K562 (cell line): Measurements from ENCODE around the gene TCEANC2. TPM values are rescaled to one million over a fixed set of nuclear protein-coding genes. Genes with fewer than 3 reads are reported as not detected.

ENCODE experiments used
- ATAC-seq: fragments of 200-7000 bp; cut with Tn5 transposase; 3 replicates; pipeline ENCODE4 v1.9.1; 2020; ENCODE audit warnings: moderate library complexity
- BruUV-seq: library from RNA; stranded (reverse); fragments of 400-500 nt; replicated peaks from 2 replicates; lab custom pipeline; 2021; lab: Mats Ljungman, UMichigan
- CTCF ChIA-PET: fragments of 300-600 bp; formaldehyde crosslinking; extraction: SDS; loops from one replicate; lab custom pipeline; 2021; ENCODE audit warnings: low intra/inter-chr PET ratio; lab: Yijun Ruan, JAX
- POLR2A ChIA-PET: fragments of 300-600, 350-650 bp; sonication (Branson Sonifier 250); formaldehyde crosslinking; extraction: SDS; loops from one replicate; lab custom pipeline; 2021; ENCODE audit warnings: antibody characterized with exemption, inconsistent platforms; lab: Yijun Ruan, JAX
- DNase-seq, 4 experiments: peaks; one replicate each; pipeline versions ENCODE4 v3.0.0 to v3.0.0-alpha.2; 2011 to 2018; ENCODE audit warnings: low spot score in 3 of 4, mixed read lengths in 3 of 4; ENCODE audit errors: extremely low read depth in 1 of 4
- FAIRE-seq: peaks from 2 replicates; lab custom pipeline; 2011; peaks lifted over from hg19 to GRCh38; lab: Jason Lieb, UNC
- H2AFZ ChIP-seq: 2 replicates; pipeline ENCODE4 v1.6.0; 2011; ENCODE audit warnings: low read depth, low read length, control low read depth, inconsistent platforms
- H3K27ac ChIP-seq: fragments of 200-600 bp; 3 replicates; pipeline ENCODE4 v1.8.0; 2011; ENCODE audit warnings: low read depth, mild to moderate bottlenecking, control low read depth, inconsistent platforms, low read length, moderate library complexity, mixed read lengths; ENCODE audit errors: extremely low read depth
- H3K27me3 ChIP-seq, 2 experiments: fragments of 300-600 bp in 1 of 2; 2 replicates in 1 of 2; 3 replicates in 1 of 2; pipeline versions ENCODE4 v1.6.0 to v1.8.0; 2011; ENCODE audit warnings: inconsistent platforms in 2 of 2, low read length in 2 of 2, mild to moderate bottlenecking in 1 of 2, mixed read lengths in 1 of 2, moderate library complexity in 1 of 2; ENCODE audit not compliant: control insufficient read depth in 2 of 2, insufficient read depth in 2 of 2
- H3K36me3 ChIP-seq: fragments of 300-600 bp; 3 replicates; pipeline ENCODE4 v1.8.0; 2011; ENCODE audit warnings: mild to moderate bottlenecking, low read length, inconsistent platforms; ENCODE audit not compliant: control insufficient read depth, insufficient read depth
- H3K4me1 ChIP-seq, 2 experiments: fragments of 200-600 bp in 1 of 2; replicated peaks in 1 of 2; 2 replicates in 1 of 2; 3 replicates in 1 of 2; pipeline versions ENCODE4 v1.5.1 to v1.8.0; 2011; ENCODE audit warnings: inconsistent platforms in 2 of 2, low read length in 2 of 2, mild to moderate bottlenecking in 1 of 2, mixed read lengths in 1 of 2, moderate library complexity in 1 of 2; ENCODE audit not compliant: control insufficient read depth in 2 of 2, insufficient read depth in 2 of 2
- H3K4me2 ChIP-seq: 2 replicates; pipeline ENCODE4 v1.6.1; 2011; ENCODE audit warnings: low read length, control low read depth, inconsistent platforms, mixed read lengths; ENCODE audit not compliant: insufficient read depth
- H3K4me3 ChIP-seq: fragments of 200-600 bp; sonication (generic), shearing (Covaris generic); 2 replicates; pipeline ENCODE4 v1.5.1; 2016; ENCODE audit warnings: control low read depth, inconsistent platforms
- H3K79me2 ChIP-seq: fragments of 200-600 bp; 3 replicates; pipeline ENCODE4 v1.8.0; 2011; ENCODE audit warnings: low read length, inconsistent platforms; ENCODE audit not compliant: control insufficient read depth, insufficient read depth
- H3K9ac ChIP-seq, 2 experiments: 2 replicates each; pipeline versions ENCODE4 v1.6.0 to v1.6.1; 2011; ENCODE audit warnings: low read depth in 2 of 2, low read length in 2 of 2, control low read depth in 1 of 2, inconsistent platforms in 1 of 2, mild to moderate bottlenecking in 1 of 2, mixed read lengths in 1 of 2; ENCODE audit not compliant: insufficient read depth in 1 of 2
- H3K9me1 ChIP-seq: one replicate; pipeline ENCODE4 v1.6.0; 2011; ENCODE audit warnings: inconsistent platforms, mild to moderate bottlenecking, low read length, moderate library complexity; ENCODE audit not compliant: control insufficient read depth, insufficient read depth
- H3K9me3 ChIP-seq: replicated peaks from 2 replicates; pipeline ENCODE4 v1.5.1; 2011; ENCODE audit warnings: low read depth, low read length, inconsistent platforms; ENCODE audit not compliant: control insufficient read depth, insufficient read depth
- H4K20me1 ChIP-seq: replicated peaks from 2 replicates; pipeline ENCODE4 v1.6.1; 2011; ENCODE audit warnings: low read length, inconsistent platforms, mixed read lengths; ENCODE audit not compliant: control insufficient read depth, insufficient read depth
- EP300 ChIP-seq: IDR thresholded peaks from 2 replicates; pipeline ENCODE4 v1.6.1; 2012; ENCODE audit warnings: low read length, improper control_type of control experiment
- HMGN3 ChIP-seq: IDR thresholded peaks from 2 replicates; pipeline ENCODE4 v1.6.1; 2011; ENCODE audit warnings: borderline replicate concordance, low read depth, mild to moderate bottlenecking, mixed read lengths, low read length; ENCODE audit not compliant: insufficient read length; ENCODE audit errors: extremely low read depth
- L3MBTL2 ChIP-seq: fragments of 450-650 bp; IDR thresholded peaks from 2 replicates; pipeline ENCODE4 v1.6.1; 2016; ENCODE audit warnings: mild to moderate bottlenecking, moderate library complexity
- MAZ ChIP-seq, 2 experiments: fragments of 450-650 bp in 1 of 2; sonication (generic) in 1 of 2; formaldehyde crosslinking; IDR thresholded peaks in 1 of 2; conservative IDR thresholded peaks in 1 of 2; 2 replicates each; pipeline versions ENCODE4 v1.4.0 to v1.5.0; 2020; ENCODE audit warnings: mild to moderate bottlenecking in 1 of 2, missing genetic modification reagents in 1 of 2
- RBM34 ChIP-seq: fragments of 200-400 bp; formaldehyde crosslinking; IDR thresholded peaks from 2 replicates; pipeline ENCODE4 v1.6.1; 2018; ENCODE audit warnings: low read length, borderline replicate concordance; ENCODE audit not compliant: insufficient read depth
- TBP ChIP-seq: optimal IDR thresholded peaks from 2 replicates; pipeline ENCODE3; 2011; ENCODE audit warnings: low read depth, low read length, improper control_type of control experiment
- TFAM ChIP-seq: fragments of 250-450 bp; sonication (Bioruptor Pico); conservative IDR thresholded peaks from 2 replicates; pipeline ENCODE4 v1.5.0; 2021; ENCODE audit warnings: mild to moderate bottlenecking, moderate library complexity
- ZNF263 ChIP-seq: sonication (generic); formaldehyde crosslinking; IDR thresholded peaks from 2 replicates; pipeline ENCODE4 v1.8.0; 2022; ENCODE audit warnings: mild to moderate bottlenecking, missing genetic modification reagents, borderline replicate concordance
- WGBS: fragments of 100-300 bp; shearing (Covaris generic); methylation state at CpG from one replicate; pipeline ENCODE4 v1.1.6; 2016; ENCODE audit warnings: low coverage, mixed read lengths; ENCODE audit not compliant: insufficient coverage; ENCODE audit errors: missing lambda C conversion rate; 5-methylcytosine and 5-hydroxymethylcytosine counted together
- in situ Hi-C: fragments of 300-500 bp; cut with MboI; formaldehyde crosslinking; loops from 4 replicates; pipeline ENCODE4 v1.15.0; 2018; ENCODE audit warnings: inconsistent platforms, mixed read lengths
- intact Hi-C: fragments of 100-400 bp; cut with micrococcal nuclease; formaldehyde crosslinking; loops from 2 replicates; pipeline ENCODE4 v1.14.2; 2022
- polyA plus RNA-seq, 8 experiments: library from polyadenylated mRNA; depleted of rRNA in 4 of 8; stranded (reverse) in 5 of 8; unstranded in 3 of 8; fragments of >200 nt; fragmentation: Nextera tagmentation in 2 of 8; fragmentation: Illumina TruSeq in 1 of 8; extraction: Ambion mirVana in 2 of 8; extraction: Trizol in 1 of 8; gene quantifications; 2 replicates each; pipeline versions ENCODE4 v1.2.1 to v1.2.3, GENCODE V29; 2011 to 2014; ENCODE audit warnings: inconsistent platforms in 1 of 8, missing spikeins in 1 of 8
- total RNA-seq, 7 experiments: library from RNA; depleted of rRNA in 6 of 7; stranded (reverse); fragments of >200 nt in 6 of 7; fragmentation: Illumina TruSeq in 2 of 7; extraction: Trizol in 2 of 7; gene quantifications; 2 replicates each; pipeline versions ENCODE4 v1.2.1 to v1.2.3, GENCODE V29; 2011 to 2021; ENCODE audit warnings: low replicate concordance in 1 of 7
- TF ChIP-seq, protein P1 (sequence below), 2 experiments: fragments of 450-650 bp; IDR thresholded peaks; 2 replicates each; pipeline ENCODE4 v1.6.1; 2016; ENCODE audit warnings: mild to moderate bottlenecking in 2 of 2, borderline replicate concordance in 1 of 2, low read depth in 1 of 2, moderate library complexity in 1 of 2
- TF ChIP-seq, protein P2 (sequence below): fragments of 450-650 bp; IDR thresholded peaks from 2 replicates; pipeline ENCODE4 v1.6.1; 2016; ENCODE audit warnings: missing biosample characterization, missing genetic modification characterization

TCEANC2 gene
- total and polyA plus RNA-seq, 9 of the 15 experiments (the other 6 are each of a cell fraction or from before 2014, with no cell fraction given), result 3.3 to 10.2 (median 7.0) TPM

DNA sequence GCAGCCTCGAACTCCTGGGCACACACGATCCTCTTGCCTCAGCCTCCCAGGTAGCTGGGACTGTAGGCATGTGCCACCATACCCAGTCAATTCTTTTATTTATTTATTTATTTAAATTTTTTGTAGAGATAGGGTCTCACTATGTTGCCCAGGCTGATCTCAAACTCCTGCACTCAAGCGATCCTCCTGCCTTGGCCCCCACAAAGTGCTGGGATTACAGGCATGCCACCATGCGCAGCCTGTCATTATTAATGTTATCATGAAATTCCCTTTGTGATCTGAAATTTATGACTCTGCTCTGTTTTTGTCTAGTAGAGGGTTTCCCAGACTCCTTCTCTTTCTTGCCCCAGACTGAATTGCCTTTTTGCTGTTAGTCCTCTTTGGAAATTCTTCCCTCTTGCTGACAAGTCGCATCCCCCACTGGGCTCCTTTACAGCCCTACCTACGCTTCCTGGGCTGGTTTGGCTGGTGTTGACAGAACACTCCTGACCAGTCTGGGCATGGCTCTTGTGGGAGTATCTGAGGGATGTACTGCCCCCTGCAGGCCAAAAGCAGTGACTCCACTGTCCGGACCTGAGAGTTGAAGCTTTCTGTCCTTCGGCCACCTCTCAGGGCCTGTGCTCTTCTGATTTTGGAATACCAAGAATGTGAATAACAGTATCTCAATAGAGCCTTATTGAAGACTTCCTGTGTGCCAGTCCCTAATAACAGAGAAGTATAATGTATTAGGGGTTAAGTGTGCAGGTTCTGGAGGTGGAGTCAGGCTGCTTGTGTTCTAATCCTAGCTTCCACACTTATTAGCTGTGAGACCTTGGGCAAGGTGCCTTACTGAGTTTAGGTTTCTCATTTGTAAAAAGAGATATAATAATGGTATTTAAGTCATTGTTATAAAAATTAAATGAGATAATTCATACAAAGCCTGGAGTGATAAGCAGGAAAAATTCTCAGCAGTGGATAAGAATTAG is 28.2 kb downstream of the TCEANC2 start:
- ATAC-seq (peak; percentile 100), DNase-seq (peak; percentile 79 to 89 (median 83)), FAIRE-seq (peak; percentile 97)
- no peak overlapping the region for H2AFZ ChIP-seq
- intact Hi-C loops, result loop anchor here (5.0 kb wide), 1 partner anchor 219 kb away; no protein-coding TSS in a partner anchor
- H3K9me3 ChIP-seq, result no peaks in the 10 kb centered on the region
- no peak overlapping the region for H3K4me3 ChIP-seq
- WGBS, result 27% methylated on average over 8 of the region's 8 CpGs
- no peaks in the 10 kb centered on the region for H3K27me3 ChIP-seq
- no peak overlapping the region for H3K9ac ChIP-seq
- H3K4me1 ChIP-seq, result peaks cover 0 to 6% of the 10 kb centered on the region in 2 experiments; a peak in 2 of 5 replicates
- ChIA-PET POLR2A (interaction anchor here (0.7 to 1.3 kb wide), 4 partner anchors 12 to 64 kb away, joined by 3 to 7 read pairs (median 3); partner anchors contain the start of genes TCEANC2 and TMEM59), CTCF (interaction anchor here (0.7 to 1.3 kb wide), 2 partner anchors 12 to 221 kb away, joined by 4 to 7 read pairs; no protein-coding TSS in a partner anchor)
- H3K4me2 ChIP-seq, result no peak overlapping the region
- no peaks in the 10 kb centered on the region for H3K9me1 ChIP-seq
- no peaks in the 10 kb centered on the region for H4K20me1 ChIP-seq
- no peaks in the 10 kb centered on the region for H3K36me3 ChIP-seq
- no peaks in the 10 kb centered on the region for H3K79me2 ChIP-seq
- H3K27ac ChIP-seq, result no peak overlapping the region
- in situ Hi-C loops, result loop anchor here (10.0 kb wide), 1 partner anchor 217 kb away; no protein-coding TSS in a partner anchor
- BruUV-seq, result no TSS peak
- TF ChIP-seq, protein P1, sequence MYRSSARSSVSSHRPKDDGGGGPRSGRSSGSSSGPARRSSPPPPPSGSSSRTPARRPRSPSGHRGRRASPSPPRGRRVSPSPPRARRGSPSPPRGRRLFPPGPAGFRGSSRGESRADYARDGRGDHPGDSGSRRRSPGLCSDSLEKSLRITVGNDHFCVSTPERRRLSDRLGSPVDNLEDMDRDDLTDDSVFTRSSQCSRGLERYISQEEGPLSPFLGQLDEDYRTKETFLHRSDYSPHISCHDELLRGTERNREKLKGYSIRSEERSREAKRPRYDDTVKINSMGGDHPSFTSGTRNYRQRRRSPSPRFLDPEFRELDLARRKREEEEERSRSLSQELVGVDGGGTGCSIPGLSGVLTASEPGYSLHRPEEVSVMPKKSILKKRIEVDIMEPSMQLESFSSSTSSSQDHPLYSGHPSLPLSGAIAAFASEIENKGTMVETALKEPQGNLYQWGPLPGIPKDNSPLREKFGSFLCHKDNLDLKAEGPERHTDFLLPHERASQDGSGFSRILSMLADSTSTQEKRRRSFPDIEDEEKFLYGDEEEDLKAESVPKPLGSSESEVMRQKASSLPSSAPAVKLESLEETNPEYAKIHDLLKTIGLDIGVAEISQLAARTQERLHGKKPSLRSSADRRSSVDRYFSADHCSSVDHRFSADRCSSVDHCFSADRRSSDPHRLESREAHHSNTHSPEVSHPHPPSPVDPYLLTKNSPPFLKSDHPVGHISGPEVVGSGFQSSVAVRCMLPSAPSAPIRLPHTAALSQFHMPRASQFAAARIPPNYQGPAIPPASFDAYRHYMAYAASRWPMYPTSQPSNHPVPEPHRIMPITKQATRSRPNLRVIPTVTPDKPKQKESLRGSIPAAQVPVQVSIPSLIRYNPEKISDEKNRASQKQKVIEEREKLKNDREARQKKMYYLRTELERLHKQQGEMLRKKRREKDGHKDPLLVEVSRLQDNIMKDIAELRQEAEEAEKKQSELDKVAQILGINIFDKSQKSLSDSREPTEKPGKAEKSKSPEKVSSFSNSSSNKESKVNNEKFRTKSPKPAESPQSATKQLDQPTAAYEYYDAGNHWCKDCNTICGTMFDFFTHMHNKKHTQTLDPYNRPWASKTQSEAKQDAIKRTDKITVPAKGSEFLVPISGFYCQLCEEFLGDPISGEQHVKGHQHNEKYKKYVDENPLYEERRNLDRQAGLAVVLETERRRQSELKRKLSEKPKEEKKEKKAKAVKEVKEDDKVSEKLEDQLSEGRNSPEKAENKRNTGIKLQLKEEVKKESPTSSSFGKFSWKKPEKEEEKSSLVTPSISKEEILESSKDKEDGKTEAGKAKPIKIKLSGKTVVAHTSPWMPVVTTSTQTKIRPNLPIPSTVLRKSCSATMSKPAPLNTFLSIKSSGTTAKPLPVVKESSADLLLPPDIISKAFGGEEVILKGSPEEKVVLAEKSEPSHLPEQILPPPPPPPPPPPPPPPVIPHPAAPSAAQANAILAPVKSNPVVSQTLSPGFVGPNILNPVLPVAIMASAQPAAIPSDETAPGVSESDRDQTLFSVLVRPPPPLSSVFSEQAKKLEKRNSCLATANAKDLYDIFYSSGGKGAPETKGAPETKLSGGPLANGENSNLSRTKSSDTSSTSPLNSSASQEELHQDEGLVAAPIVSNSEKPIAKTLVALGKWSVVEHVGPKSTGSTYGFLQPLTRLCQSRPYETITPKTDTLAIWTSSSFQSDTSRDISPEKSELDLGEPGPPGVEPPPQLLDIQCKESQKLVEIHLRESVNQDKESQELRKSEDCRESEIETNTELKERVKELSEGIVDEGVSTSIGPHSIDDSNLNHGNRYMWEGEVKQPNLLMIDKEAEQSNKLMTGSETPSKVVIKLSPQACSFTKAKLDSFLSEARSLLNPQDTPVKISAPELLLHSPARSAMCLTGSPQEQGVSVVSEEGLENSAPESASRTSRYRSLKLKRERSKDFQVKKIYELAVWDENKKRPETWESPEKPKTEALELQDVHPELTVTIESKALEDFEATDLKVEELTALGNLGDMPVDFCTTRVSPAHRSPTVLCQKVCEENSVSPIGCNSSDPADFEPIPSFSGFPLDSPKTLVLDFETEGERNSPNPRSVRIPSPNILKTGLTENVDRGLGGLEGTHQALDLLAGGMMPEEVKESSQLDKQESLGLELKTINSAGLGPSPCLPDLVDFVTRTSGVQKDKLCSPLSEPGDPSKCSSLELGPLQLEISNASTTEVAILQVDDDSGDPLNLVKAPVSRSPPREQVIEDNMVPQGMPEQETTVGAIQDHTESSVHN (IDR thresholded peaks at IDR 0.05; ENCODE audit: borderline replicate concordance in 1 of 2, low read depth in 1 of 2), result no peak
- no peak for TF ChIP-seq RBM34
- no peak for TF ChIP-seq HMGN3
- TF ChIP-seq TFAM, result no peak
- no peak for TF ChIP-seq L3MBTL2
- no peak for TF ChIP-seq MAZ (CRISPR knock-in tag; conservative IDR thresholded peaks at IDR 0.05 in 1 of 2, IDR thresholded peaks at IDR 0.05 in 1 of 2)
- TF ChIP-seq EP300, result peak; percentile 5; the same call in 1 of the 2 replicates
- TF ChIP-seq, protein P2, sequence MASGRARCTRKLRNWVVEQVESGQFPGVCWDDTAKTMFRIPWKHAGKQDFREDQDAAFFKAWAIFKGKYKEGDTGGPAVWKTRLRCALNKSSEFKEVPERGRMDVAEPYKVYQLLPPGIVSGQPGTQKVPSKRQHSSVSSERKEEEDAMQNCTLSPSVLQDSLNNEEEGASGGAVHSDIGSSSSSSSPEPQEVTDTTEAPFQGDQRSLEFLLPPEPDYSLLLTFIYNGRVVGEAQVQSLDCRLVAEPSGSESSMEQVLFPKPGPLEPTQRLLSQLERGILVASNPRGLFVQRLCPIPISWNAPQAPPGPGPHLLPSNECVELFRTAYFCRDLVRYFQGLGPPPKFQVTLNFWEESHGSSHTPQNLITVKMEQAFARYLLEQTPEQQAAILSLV, result no peak
- peak; percentile 34; the same call in 1 of the 2 replicates for TF ChIP-seq ZNF263 (CRISPR knock-in tag)
- TF ChIP-seq TBP, result peak; percentile 32
